B cell (primary cell): Measurements from ENCODE around the gene PNMA5. TPM values are rescaled to one million over a fixed set of nuclear protein-coding genes. Genes with fewer than 3 reads are reported as not detected.
"Not testable (repeated sequence)": the region's sequence is repeated elsewhere in the genome, so short reads cannot be mapped to it uniquely, and the experiment has no call there.

ENCODE experiments used
- ATAC-seq: fragments of 200-7000 bp; cut with Tn5 transposase; one replicate; pipeline ENCODE4 v1.10.0; 2021; ENCODE audit warnings: low read depth, mild to moderate bottlenecking, moderate number of reproducible peaks, moderate library complexity
- CTCF ChIA-PET: fragments of 350-600 bp; sonication (Branson Sonifier 250); formaldehyde crosslinking; loops from one replicate; lab custom pipeline; 2021; ENCODE audit warnings: antibody characterized with exemption, inconsistent platforms; lab: Charles Lee
- POLR2A ChIA-PET: fragments of 350-600 bp; sonication (Branson Sonifier 250); formaldehyde crosslinking; loops from one replicate; lab custom pipeline; 2021; ENCODE audit warnings: antibody characterized with exemption; lab: Charles Lee
- DNase-seq: peaks from one replicate; pipeline ENCODE4 v3.0.0; 2013
- H2AFZ ChIP-seq: 2 replicates; pipeline ENCODE4 v1.6.1; 2012; ENCODE audit warnings: mild to moderate bottlenecking, low read depth, low read length; ENCODE audit not compliant: insufficient read depth, poor library complexity, severe bottlenecking
- H3K27ac ChIP-seq, 2 donors: 1 replicate in 1 of 2; 2 replicates in 1 of 2; pipeline ENCODE4 v1.5.1; 2012 to 2013; ENCODE audit warnings: low read length in 2 of 2, mild to moderate bottlenecking in 2 of 2, moderate library complexity in 1 of 2
- H3K27me3 ChIP-seq, 4 experiments: fragments of 200-600 bp in 1 of 4; sonication (generic) in 1 of 4; replicated peaks in 1 of 4; 1 replicate in 2 of 4; 2 replicates in 2 of 4; pipeline versions ENCODE4 v1.6.1 to v1.7.0; 2013 to 2016; ENCODE audit warnings: low read length in 3 of 4, mild to moderate bottlenecking in 2 of 4, mixed read lengths in 1 of 4, moderate library complexity in 1 of 4; ENCODE audit not compliant: insufficient read depth in 4 of 4, control insufficient read depth in 3 of 4; ENCODE audit errors: control extremely low read depth in 1 of 4
- H3K36me3 ChIP-seq, 2 experiments: replicated peaks in 1 of 2; 1 replicate in 1 of 2; 2 replicates in 1 of 2; pipeline versions ENCODE4 v1.6.1 to v1.7.1; 2013; ENCODE audit warnings: low read length in 1 of 2; ENCODE audit not compliant: insufficient read depth in 2 of 2, control insufficient read depth in 1 of 2; ENCODE audit errors: control extremely low read depth in 1 of 2, extremely low read depth in 1 of 2
- H3K4me1 ChIP-seq, 2 donors: fragments of 200-600 bp in 1 of 2; sonication (generic) in 1 of 2; 1 replicate in 1 of 2; 2 replicates in 1 of 2; pipeline versions ENCODE4 v1.5.1 to v1.6.1; 2013 to 2017; ENCODE audit warnings: low read length in 2 of 2; ENCODE audit not compliant: control insufficient read depth in 2 of 2, insufficient read depth in 2 of 2
- H3K4me2 ChIP-seq: replicated peaks from 2 replicates; pipeline ENCODE3; 2012; ENCODE audit warnings: mild to moderate bottlenecking, low read depth, low read length; ENCODE audit not compliant: poor library complexity, severe bottlenecking
- H3K4me3 ChIP-seq, 5 experiments: fragments of 200-600 bp in 1 of 5; sonication (generic) in 1 of 5; 1 replicate in 3 of 5; 2 replicates in 2 of 5; pipeline versions ENCODE4 v1.5.1 to v1.7.0; 2011 to 2016; ENCODE audit warnings: low read length in 4 of 5, mild to moderate bottlenecking in 4 of 5, low read depth in 2 of 5, control low read depth in 1 of 5, moderate library complexity in 1 of 5; ENCODE audit not compliant: insufficient read depth in 1 of 5; ENCODE audit errors: control extremely low read depth in 1 of 5, extremely low read depth in 1 of 5
- H3K79me2 ChIP-seq: fragments of 200-600 bp; sonication (generic); one replicate; pipeline ENCODE4 v1.6.0; 2016; ENCODE audit warnings: low read length; ENCODE audit not compliant: control insufficient read depth, insufficient read depth
- H3K9ac ChIP-seq: fragments of 200-600 bp; sonication (generic); 2 replicates; pipeline ENCODE4 v1.6.1; 2017; ENCODE audit warnings: mild to moderate bottlenecking, low read length, moderate library complexity
- H3K9me3 ChIP-seq, 3 donors: one replicate each; pipeline versions ENCODE4 v1.6.1 to v1.7.1; 2013; ENCODE audit warnings: low read length in 2 of 3; ENCODE audit not compliant: control insufficient read depth in 2 of 3, insufficient read depth in 1 of 3; ENCODE audit errors: control extremely low read depth in 1 of 3
- H4K20me1 ChIP-seq: 2 replicates; pipeline ENCODE4 v1.6.0; 2012; ENCODE audit warnings: mild to moderate bottlenecking, low read length; ENCODE audit not compliant: insufficient read depth, control insufficient read depth, poor library complexity, severe bottlenecking
- H3K27ac Mint-ChIP-seq: one replicate; pipeline ENCODE4 v1.8.0; 2021; ENCODE audit warnings: mixed read lengths
- H3K27me3 Mint-ChIP-seq: one replicate; pipeline ENCODE4 v1.8.0; 2021; ENCODE audit warnings: mixed read lengths
- H3K4me1 Mint-ChIP-seq: one replicate; pipeline ENCODE4 v1.8.0; 2021; ENCODE audit warnings: mixed read lengths
- H3K4me3 Mint-ChIP-seq: one replicate; pipeline ENCODE4 v1.8.0; 2021; ENCODE audit warnings: mixed read lengths
- H3K9me3 Mint-ChIP-seq: one replicate; pipeline ENCODE4 v1.8.0; 2022; ENCODE audit warnings: mixed read lengths; ENCODE audit not compliant: insufficient read depth
- CTCF ChIP-seq: fragments of 200-600 bp; IDR thresholded peaks from one replicate; pipeline ENCODE4 v1.8.0; 2022; ENCODE audit warnings: antibody characterized with exemption, mild to moderate bottlenecking
- EZH2 ChIP-seq: IDR thresholded peaks from 2 replicates; pipeline ENCODE4 v1.6.1; 2012; ENCODE audit warnings: borderline replicate concordance, low read depth, mild to moderate bottlenecking, moderate library complexity, low read length; ENCODE audit not compliant: insufficient read depth, poor library complexity, severe bottlenecking
- WGBS: methylation state at CpG from one replicate; pipeline ENCODE4 v1.1.5; 2013; ENCODE audit warnings: missing lambda C conversion rate; ENCODE audit not compliant: insufficient coverage; 5-methylcytosine and 5-hydroxymethylcytosine counted together
- intact Hi-C: fragments of 100-400 bp; cut with micrococcal nuclease; formaldehyde crosslinking; loops from one replicate; pipeline ENCODE4 v1.10.0; 2022
- polyA plus RNA-seq: library from polyadenylated mRNA; depleted of rRNA; stranded (reverse); fragments of >200 nt; gene quantifications from 2 replicates; pipeline ENCODE4 v1.2.3, GENCODE V29; 2012
- total RNA-seq, 2 donors: library from RNA; stranded (reverse); fragments of 120-200 nt in 1 of 2; gene quantifications; 1 replicate in 1 of 2; 2 replicates in 1 of 2; pipeline versions ENCODE4 v1.2.3 to v1.2.4, GENCODE V29; 2013 to 2022

PNMA5 gene
- total and polyA plus RNA-seq, 2 donors (not counting 1 experiment from before 2014, with no cell fraction given), result 0.49 to 0.62 TPM

GRCh38 chrX:152988536-152989291 lies 5.2 kb downstream of the PNMA5 start:
- Mint-ChIP-seq H3K4me3 (peak overlapping the region; percentile 88), H3K27ac (peak overlapping the region; percentile 96), H3K27me3 (no peaks in the 10 kb centered on the region), H3K9me3 (no peaks in the 10 kb centered on the region), H3K4me1 (peaks cover 11% of the 10 kb centered on the region)
- H3K27me3 ChIP-seq, result no peaks in the 10 kb centered on the region
- peak overlapping the region in 3 of 5 experiments; percentile 21 to 43 (median 38) for H3K4me3 ChIP-seq
- ChIA-PET CTCF (no interaction called here), POLR2A (no interaction called here)
- H4K20me1 ChIP-seq, result no peaks in the 10 kb centered on the region
- TF ChIP-seq EZH2 (no peak), CTCF (no peak)
- WGBS, result 70% methylated on average over 5 of the region's 9 CpGs
- peak; percentile 50 for DNase-seq
- H3K9me3 ChIP-seq, result no peaks in the 10 kb centered on the region
- peak overlapping the region; percentile 43 for H3K9ac ChIP-seq
- no peaks in the 10 kb centered on the region for H3K79me2 ChIP-seq
- intact Hi-C loops, result no loop called here
- peak; percentile 72 for ATAC-seq
- H3K4me1 ChIP-seq, result peaks cover 3 to 21% of the 10 kb centered on the region in 2 donors
- H3K27ac ChIP-seq, result peak overlapping the region; percentile 72 to 78
- peak overlapping the region; percentile 61 for H3K4me2 ChIP-seq
- H2AFZ ChIP-seq, result peak overlapping the region; percentile 51
- no peaks in the 10 kb centered on the region for H3K36me3 ChIP-seq

GRCh38 chrX:152987801-152988200 lies 6.1 kb downstream of the PNMA5 start:
- Histone ChIP-seq H3K79me2 (no peaks in the 10 kb centered on the region), H3K9ac (no peak overlapping the region), H3K4me3 (no peak overlapping the region), H3K4me2 (peak overlapping the region; percentile 61), H3K27me3 (no peaks in the 10 kb centered on the region), H3K9me3 (no peaks in the 10 kb centered on the region), H3K36me3 (no peaks in the 10 kb centered on the region), H3K4me1 (peaks cover 3 to 21% of the 10 kb centered on the region in 2 donors), H2AFZ (no peak overlapping the region), H4K20me1 (no peaks in the 10 kb centered on the region), H3K27ac (no peak overlapping the region)
- H3K27me3 Mint-ChIP-seq, result no peaks in the 10 kb centered on the region
- no peak overlapping the region for H3K4me3 Mint-ChIP-seq
- intact Hi-C loops, result no loop called here
- TF ChIP-seq EZH2 (no peak), CTCF (no peak)
- DNase-seq (no peak), ATAC-seq (no peak)
- peaks cover 11% of the 10 kb centered on the region for H3K4me1 Mint-ChIP-seq
- 92% methylated on average over 4 of the region's 8 CpGs for WGBS
- H3K27ac Mint-ChIP-seq, result no peak overlapping the region
- CTCF ChIA-PET, result no interaction called here
- no peaks in the 10 kb centered on the region for H3K9me3 Mint-ChIP-seq
- POLR2A ChIA-PET, result no interaction called here

- H3K4me2 ChIP-seq, H3K27me3 ChIP-seq, POLR2A ChIA-PET, H3K79me2 ChIP-seq, H3K9me3 ChIP-seq, H3K4me3 Mint-ChIP-seq, H3K27me3 Mint-ChIP-seq, H3K27ac Mint-ChIP-seq, CTCF ChIA-PET, DNase-seq, H3K9me3 Mint-ChIP-seq, intact Hi-C loops, H2AFZ ChIP-seq, H3K27ac ChIP-seq, ATAC-seq, H4K20me1 ChIP-seq, H3K36me3 ChIP-seq, H3K9ac ChIP-seq, H3K4me3 ChIP-seq: not testable (repeated sequence)
- peaks cover 3 to 21% of the 10 kb centered on the region in 2 donors for H3K4me1 ChIP-seq
- no CpG with 5 or more reads among the region's 10 CpGs for WGBS
- peaks cover 11% of the 10 kb centered on the region for H3K4me1 Mint-ChIP-seq
Observed at GRCh38 chrX:152987156-152987555, 6.8 kb downstream of the PNMA5 start.
